NB4 (cell line): ENCODE results near the gene SH3BP4.

ENCODE experiments used
- POLR2A ChIP-seq: IDR thresholded peaks from 2 replicates; pipeline ENCODE4 v1.6.1; 2011; ENCODE audit warnings: mild to moderate bottlenecking; ENCODE audit not compliant: insufficient read length; ENCODE audit errors: extremely low read depth
- TF ChIP-seq, protein P1 (sequence below): IDR thresholded peaks from one replicate; pipeline ENCODE4 v1.5.1; 2012; ENCODE audit warnings: low read depth, low read length

- no peak for TF ChIP-seq POLR2A
- TF ChIP-seq, protein P1, sequence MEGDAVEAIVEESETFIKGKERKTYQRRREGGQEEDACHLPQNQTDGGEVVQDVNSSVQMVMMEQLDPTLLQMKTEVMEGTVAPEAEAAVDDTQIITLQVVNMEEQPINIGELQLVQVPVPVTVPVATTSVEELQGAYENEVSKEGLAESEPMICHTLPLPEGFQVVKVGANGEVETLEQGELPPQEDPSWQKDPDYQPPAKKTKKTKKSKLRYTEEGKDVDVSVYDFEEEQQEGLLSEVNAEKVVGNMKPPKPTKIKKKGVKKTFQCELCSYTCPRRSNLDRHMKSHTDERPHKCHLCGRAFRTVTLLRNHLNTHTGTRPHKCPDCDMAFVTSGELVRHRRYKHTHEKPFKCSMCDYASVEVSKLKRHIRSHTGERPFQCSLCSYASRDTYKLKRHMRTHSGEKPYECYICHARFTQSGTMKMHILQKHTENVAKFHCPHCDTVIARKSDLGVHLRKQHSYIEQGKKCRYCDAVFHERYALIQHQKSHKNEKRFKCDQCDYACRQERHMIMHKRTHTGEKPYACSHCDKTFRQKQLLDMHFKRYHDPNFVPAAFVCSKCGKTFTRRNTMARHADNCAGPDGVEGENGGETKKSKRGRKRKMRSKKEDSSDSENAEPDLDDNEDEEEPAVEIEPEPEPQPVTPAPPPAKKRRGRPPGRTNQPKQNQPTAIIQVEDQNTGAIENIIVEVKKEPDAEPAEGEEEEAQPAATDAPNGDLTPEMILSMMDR: no peak
These were observed 32.1 kb upstream of the SH3BP4 start for GRCh38 chr2:234919711-234920110.
